GM08714 (cell line): ENCODE data around the gene ZC3H12A.

ENCODE experiments used
- H3K4me3 ChIP-seq: fragments of 200-500 bp; sonication (Bioruptor generic); 2 replicates; pipeline ENCODE4 v1.5.1; 2014; ENCODE audit warnings: mild to moderate bottlenecking, low read length, inconsistent platforms
- ZNF274 ChIP-seq: IDR thresholded peaks from 2 replicates; pipeline ENCODE4 v1.6.1; 2012; ENCODE audit warnings: mild to moderate bottlenecking, low read depth, low read length

The ZC3H12A gene

GRCh38 chr1:37471345-37472231, 2.8 kb upstream of the ZC3H12A start:
- H3K4me3 ChIP-seq, result no peak overlapping the region
- no peak for TF ChIP-seq ZNF274

- no peak overlapping the region for H3K4me3 ChIP-seq
- no peak for TF ChIP-seq ZNF274
Observed at GRCh38 chr1:37472281-37472680, 2.1 kb upstream of the ZC3H12A start.

- TF ChIP-seq ZNF274, result no peak
- H3K4me3 ChIP-seq, result no peak overlapping the region
Observed at GRCh38 chr1:37472994-37473393, 1.4 kb upstream of the ZC3H12A start.

GRCh38 chr1:37473431-37474045, 842 bp upstream of the ZC3H12A start:
- H3K4me3 ChIP-seq, result peak overlapping the region; percentile 58; the same call in 1 of the 2 replicates
- no peak for TF ChIP-seq ZNF274

GRCh38 chr1:37474697-37475379, 458 bp downstream of the ZC3H12A start:
- H3K4me3 ChIP-seq, result peak overlapping the region; percentile 93
- TF ChIP-seq ZNF274, result no peak

- peak overlapping the region; percentile 93 for H3K4me3 ChIP-seq
- no peak for TF ChIP-seq ZNF274
Observed at GRCh38 chr1:37475380-37476086, 1.2 kb downstream of the ZC3H12A start.

- H3K4me3 ChIP-seq, result peak overlapping the region; percentile 93
- no peak for TF ChIP-seq ZNF274
Observed at GRCh38 chr1:37476087-37476452, 1.7 kb downstream of the ZC3H12A start.

GRCh38 chr1:37476460-37477197, 2.2 kb downstream of the ZC3H12A start:
- peak overlapping the region; percentile 93; the same call in 1 of the 2 replicates for H3K4me3 ChIP-seq
- TF ChIP-seq ZNF274, result no peak

GRCh38 chr1:37477198-37477931, 3.0 kb downstream of the ZC3H12A start:
- peak overlapping the region; percentile 93; the same call in 1 of the 2 replicates for H3K4me3 ChIP-seq
- TF ChIP-seq ZNF274, result no peak

- H3K4me3 ChIP-seq, result peak overlapping the region; percentile 93; the same call in 1 of the 2 replicates
- no peak for TF ChIP-seq ZNF274
Observed at GRCh38 chr1:37477946-37478345, 3.6 kb downstream of the ZC3H12A start.

- no peak for TF ChIP-seq ZNF274
- H3K4me3 ChIP-seq, result peak overlapping the region; percentile 93
Observed at GRCh38 chr1:37478451-37478881, 4.1 kb downstream of the ZC3H12A start.

GRCh38 chr1:37478890-37479254, 4.5 kb downstream of the ZC3H12A start:
- H3K4me3 ChIP-seq, result peak overlapping the region; percentile 93; the same call in 1 of the 2 replicates
- TF ChIP-seq ZNF274, result no peak

GRCh38 chr1:37479255-37480124, 5.1 kb downstream of the ZC3H12A start:
- peak overlapping the region; percentile 93; the same call in 1 of the 2 replicates for H3K4me3 ChIP-seq
- TF ChIP-seq ZNF274, result no peak
